ENCODE results near the gene ABCC5. TPM values are rescaled to one million over a fixed set of nuclear protein-coding genes. Genes with fewer than 3 reads are reported as not detected.

The ABCC5 gene
- total RNA-seq, 3 donors from 2014 or later (not counting 1 experiment from before 2014, with no cell fraction given) = 15.6 to 32.5 (median 27.1) TPM

DNA sequence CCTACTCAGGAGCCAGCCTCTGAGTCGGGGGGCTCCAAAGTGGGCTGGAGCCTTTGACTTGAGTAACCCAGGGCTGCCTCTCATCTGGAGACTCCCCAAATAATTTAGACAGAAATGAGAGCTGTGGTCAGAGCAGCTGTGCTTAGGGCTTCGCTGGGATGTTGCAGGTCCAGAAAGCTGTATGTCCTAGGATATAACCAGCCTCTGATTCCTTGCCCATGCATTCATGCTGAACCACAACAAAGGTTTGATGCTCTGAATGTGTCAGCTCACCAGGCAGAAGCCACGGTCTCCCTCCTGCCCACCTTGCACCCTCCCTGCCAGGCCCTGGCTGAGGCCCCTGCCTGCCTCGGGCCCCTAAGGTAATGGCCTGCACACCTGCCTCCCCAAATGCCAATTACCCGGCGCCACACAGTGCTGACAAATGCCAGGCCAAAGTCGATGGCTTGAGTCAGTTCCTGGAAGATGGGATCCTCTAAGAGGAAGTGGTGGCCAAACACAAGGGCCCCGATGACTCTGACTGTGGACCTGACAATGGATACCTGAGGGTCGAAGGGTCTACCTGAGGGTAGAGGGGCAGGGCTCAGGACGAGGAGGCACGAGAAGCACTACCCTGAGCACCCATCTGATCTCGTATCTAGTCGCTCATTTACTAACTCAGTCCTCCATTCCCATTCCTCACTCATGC, 111.3 kb downstream of the ABCC5 start:
- ATAC-seq = no peak
- TF ChIP-seq, protein P1, sequence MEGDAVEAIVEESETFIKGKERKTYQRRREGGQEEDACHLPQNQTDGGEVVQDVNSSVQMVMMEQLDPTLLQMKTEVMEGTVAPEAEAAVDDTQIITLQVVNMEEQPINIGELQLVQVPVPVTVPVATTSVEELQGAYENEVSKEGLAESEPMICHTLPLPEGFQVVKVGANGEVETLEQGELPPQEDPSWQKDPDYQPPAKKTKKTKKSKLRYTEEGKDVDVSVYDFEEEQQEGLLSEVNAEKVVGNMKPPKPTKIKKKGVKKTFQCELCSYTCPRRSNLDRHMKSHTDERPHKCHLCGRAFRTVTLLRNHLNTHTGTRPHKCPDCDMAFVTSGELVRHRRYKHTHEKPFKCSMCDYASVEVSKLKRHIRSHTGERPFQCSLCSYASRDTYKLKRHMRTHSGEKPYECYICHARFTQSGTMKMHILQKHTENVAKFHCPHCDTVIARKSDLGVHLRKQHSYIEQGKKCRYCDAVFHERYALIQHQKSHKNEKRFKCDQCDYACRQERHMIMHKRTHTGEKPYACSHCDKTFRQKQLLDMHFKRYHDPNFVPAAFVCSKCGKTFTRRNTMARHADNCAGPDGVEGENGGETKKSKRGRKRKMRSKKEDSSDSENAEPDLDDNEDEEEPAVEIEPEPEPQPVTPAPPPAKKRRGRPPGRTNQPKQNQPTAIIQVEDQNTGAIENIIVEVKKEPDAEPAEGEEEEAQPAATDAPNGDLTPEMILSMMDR (IDR thresholded peaks at IDR 0.05) = no peak
- Mint-ChIP-seq H3K27ac (no peak overlapping the region), H3K4me1 (no peaks in the 10 kb centered on the region), H3K36me3 (no peaks in the 10 kb centered on the region), H3K9me3 (no peaks in the 10 kb centered on the region), H3K27me3 (ENCODE audit: low read depth in 2 of 2) (peaks cover 2 to 4% of the 10 kb centered on the region in 2 donors), H3K4me3 (no peak overlapping the region)
- Histone ChIP-seq H3K27me3 (ENCODE audit: control insufficient read depth, insufficient read depth, low read length) (no peaks in the 10 kb centered on the region), H3K36me3 (ENCODE audit: control insufficient read depth, insufficient read depth, low read length) (no peaks in the 10 kb centered on the region), H3K4me1 (ENCODE audit: control insufficient read depth, insufficient read depth, low read length) (no peaks in the 10 kb centered on the region), H3K9me3 (ENCODE audit: control insufficient read depth, insufficient read depth, low read length) (no peaks in the 10 kb centered on the region), H3K4me3 (ENCODE audit: low read length) (no peak overlapping the region), H3K27ac (ENCODE audit: low read length) (no peak overlapping the region)
- intact Hi-C loops (cut with micrococcal nuclease) = no loop called here
- 75% methylated on average over 13 of the region's 13 CpGs for WGBS (ENCODE audit: insufficient coverage)
- no peak for DNase-seq

DNA sequence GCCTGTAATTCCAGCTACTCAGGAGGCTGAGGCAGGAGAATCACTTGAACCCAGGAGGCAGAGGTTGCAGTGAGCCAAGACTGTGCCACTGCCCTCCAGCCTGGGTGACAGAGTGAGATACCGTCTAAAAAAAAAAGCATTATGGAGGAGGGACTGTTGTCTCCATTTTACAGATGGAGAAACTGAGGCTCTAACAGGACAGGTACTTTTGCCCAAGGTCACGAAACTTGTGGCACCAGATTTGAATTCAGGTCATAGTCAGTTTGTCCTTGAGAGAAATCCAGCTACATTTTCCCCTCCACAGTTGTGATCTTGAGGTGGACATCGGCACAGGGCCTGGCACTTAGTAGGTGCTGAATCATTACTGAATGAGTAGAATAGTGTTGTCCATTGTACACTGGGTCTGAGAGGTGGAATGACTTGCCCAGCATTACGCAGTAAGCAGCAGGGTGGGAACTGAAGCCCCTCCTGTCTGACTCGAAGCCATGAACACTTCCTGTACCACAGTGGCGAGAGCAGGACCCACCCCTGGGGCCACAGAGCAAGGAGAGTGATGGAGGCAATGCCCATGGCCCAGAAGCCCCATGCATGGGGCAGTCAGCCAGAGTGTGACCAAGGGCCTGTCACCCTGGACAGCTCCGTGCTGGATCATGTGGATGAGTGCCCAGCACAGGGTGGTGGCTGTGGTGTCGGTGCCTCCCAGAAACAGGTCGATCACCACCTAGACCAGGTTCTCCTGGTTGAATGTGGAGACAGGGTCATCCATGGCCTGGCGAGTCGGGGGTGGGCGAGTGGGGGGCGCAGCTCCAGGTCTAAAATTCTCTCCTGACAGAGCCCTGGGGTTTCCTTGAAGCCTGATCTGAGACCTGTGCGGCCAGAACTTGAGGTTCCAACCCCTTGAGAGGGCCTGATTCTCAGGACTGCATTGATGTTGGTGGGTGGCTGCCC, 112.6 kb downstream of the ABCC5 start:
- H3K4me3 Mint-ChIP-seq = no peak overlapping the region
- no peaks in the 10 kb centered on the region for H3K4me1 Mint-ChIP-seq
- no peak for ATAC-seq

DNA sequence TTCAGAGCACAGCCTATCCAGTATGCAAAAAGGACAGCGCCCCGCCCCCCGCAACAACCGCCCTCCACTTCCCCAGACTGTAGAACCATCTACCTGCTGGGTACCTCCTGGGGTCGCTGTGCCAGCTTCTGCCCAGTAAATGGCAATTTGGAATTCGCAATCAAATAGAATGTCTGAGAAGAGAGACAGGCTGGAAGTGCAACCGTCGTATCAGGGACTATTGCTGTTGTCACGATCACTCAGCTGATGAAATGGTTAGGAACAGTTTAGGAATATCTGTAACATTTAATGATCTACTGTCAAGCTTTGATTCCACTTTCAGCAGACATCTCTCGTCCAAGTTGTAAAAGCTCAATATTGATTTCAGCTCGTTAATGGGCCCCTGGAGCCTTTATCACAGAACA, 119.7 kb downstream of the ABCC5 start:
- Mint-ChIP-seq H3K27me3 (ENCODE audit: low read depth in 2 of 2) (peaks cover 9 to 21% of the 10 kb centered on the region in 2 donors), H3K4me1 (no peaks in the 10 kb centered on the region), H3K36me3 (no peaks in the 10 kb centered on the region), H3K4me3 (no peak overlapping the region), H3K27ac (no peak overlapping the region), H3K9me3 (no peaks in the 10 kb centered on the region)
- intact Hi-C loops (cut with micrococcal nuclease) = loop anchor here (5.0 to 10.0 kb wide), 2 partner anchors 347 to 389 kb away; partner anchors contain the start of genes ALG3 and EEF1AKMT4
- Histone ChIP-seq H3K27me3 (ENCODE audit: control insufficient read depth, insufficient read depth, low read length) (peaks cover 2% of the 10 kb centered on the region), H3K4me3 (ENCODE audit: low read length) (no peak overlapping the region), H3K36me3 (ENCODE audit: control insufficient read depth, insufficient read depth, low read length) (no peaks in the 10 kb centered on the region), H3K9me3 (ENCODE audit: control insufficient read depth, insufficient read depth, low read length) (no peaks in the 10 kb centered on the region), H3K4me1 (ENCODE audit: control insufficient read depth, insufficient read depth, low read length) (no peaks in the 10 kb centered on the region), H3K27ac (ENCODE audit: low read length) (no peak overlapping the region)
- ATAC-seq = no peak
- no peak for DNase-seq
- TF ChIP-seq, protein P1 (IDR thresholded peaks at IDR 0.05) = no peak
- WGBS (ENCODE audit: insufficient coverage) = 77% methylated on average over 11 of the region's 11 CpGs

More for the DNA sequence above, 112.6 kb downstream of the ABCC5 start:
- 77% methylated on average over 14 of the region's 14 CpGs for WGBS (ENCODE audit: insufficient coverage)
- no peaks in the 10 kb centered on the region for H3K4me1 ChIP-seq (ENCODE audit: control insufficient read depth, insufficient read depth, low read length)
- Mint-ChIP-seq H3K36me3 (no peaks in the 10 kb centered on the region), H3K9me3 (no peaks in the 10 kb centered on the region), H3K27ac (no peak overlapping the region), H3K27me3 (ENCODE audit: low read depth in 2 of 2) (peaks cover 0 to 12% of the 10 kb centered on the region in 2 donors)
- no peaks in the 10 kb centered on the region for H3K9me3 ChIP-seq (ENCODE audit: control insufficient read depth, insufficient read depth, low read length)
- no peak overlapping the region for H3K27ac ChIP-seq (ENCODE audit: low read length)
- intact Hi-C loops (cut with micrococcal nuclease) = no loop called here
- no peaks in the 10 kb centered on the region for H3K36me3 ChIP-seq (ENCODE audit: control insufficient read depth, insufficient read depth, low read length)
- TF ChIP-seq, protein P1 (IDR thresholded peaks at IDR 0.05) = no peak
- no peak for DNase-seq
- no peak overlapping the region for H3K4me3 ChIP-seq (ENCODE audit: low read length)
- H3K27me3 ChIP-seq (ENCODE audit: control insufficient read depth, insufficient read depth, low read length) = peaks cover 2% of the 10 kb centered on the region
